Measurements from ENCODE around the gene HIGD2B. TPM values are rescaled to one million over a fixed set of nuclear protein-coding genes. Genes with fewer than 3 reads are reported as not detected.
A peak's percentile ranks its signal among the peaks of the same experiment; 100 is the strongest.

HIGD2B gene
- total and polyA plus RNA-seq, 8 donors: 0.24 TPM; not detected in 7

GRCh38 chr15:72698938-72699337 is 13.0 kb upstream of the HIGD2B start:
- Histone ChIP-seq H3K27me3 (no peaks in the 10 kb centered on the region), H3K4me3 (no peak overlapping the region), H3K27ac (no peak overlapping the region), H3K9me3 (no peaks in the 10 kb centered on the region), H3K4me1 (no peaks in the 10 kb centered on the region), H3K36me3 (no peaks in the 10 kb centered on the region)
- intact Hi-C loops (cut with DNase I): no loop called here
- DNase-seq: no peak
- TF ChIP-seq CTCF (IDR thresholded peaks at IDR 0.05): no peak
- ATAC-seq: no peak

GRCh38 chr15:72690938-72691337 is 5.0 kb upstream of the HIGD2B start:
- DNase-seq: no peak
- no peaks in the 10 kb centered on the region for H3K36me3 ChIP-seq
- H3K9me3 ChIP-seq: no peaks in the 10 kb centered on the region
- no peak for ATAC-seq
- H3K4me3 ChIP-seq: no peak overlapping the region
- no peak overlapping the region for H3K27ac ChIP-seq
- H3K4me1 ChIP-seq: peaks cover 0 to 12% of the 10 kb centered on the region in 2 donors
- no peak for TF ChIP-seq CTCF (IDR thresholded peaks at IDR 0.05)
- intact Hi-C loops (cut with DNase I): no loop called here
- H3K27me3 ChIP-seq: no peaks in the 10 kb centered on the region

- ATAC-seq (no peak), DNase-seq (no peak)
- no peak overlapping the region for H3K4me3 ChIP-seq
- no peak overlapping the region for H3K27ac ChIP-seq
- no peaks in the 10 kb centered on the region for H3K9me3 ChIP-seq
- intact Hi-C loops (cut with DNase I): no loop called here
- no peaks in the 10 kb centered on the region for H3K36me3 ChIP-seq
- H3K4me1 ChIP-seq: peaks cover 4 to 19% of the 10 kb centered on the region in 2 donors
- H3K27me3 ChIP-seq: no peaks in the 10 kb centered on the region
- TF ChIP-seq CTCF (IDR thresholded peaks at IDR 0.05): no peak
Measured at GRCh38 chr15:72688697-72689096, 2.7 kb upstream of the HIGD2B start.

GRCh38 chr15:72685301-72685924 is 569 bp downstream of the HIGD2B start:
- DNase-seq (no peak), ATAC-seq (peak; percentile 5)
- no peaks in the 10 kb centered on the region for H3K9me3 ChIP-seq
- H3K36me3 ChIP-seq: no peaks in the 10 kb centered on the region
- intact Hi-C loops (cut with DNase I): no loop called here
- peaks cover 4 to 19% of the 10 kb centered on the region in 2 donors for H3K4me1 ChIP-seq
- H3K4me3 ChIP-seq: peak overlapping the region; percentile 62 to 75
- peaks cover 0 to 5% of the 10 kb centered on the region in 2 donors for H3K27me3 ChIP-seq
- H3K27ac ChIP-seq: peak overlapping the region; percentile 92 to 94
- TF ChIP-seq CTCF (IDR thresholded peaks at IDR 0.05): no peak

GRCh38 chr15:72682772-72683171 is 3.2 kb downstream of the HIGD2B start:
- Histone ChIP-seq H3K36me3 (no peaks in the 10 kb centered on the region), H3K4me3 (no peak overlapping the region), H3K4me1 (peaks cover 4 to 19% of the 10 kb centered on the region in 2 donors), H3K27ac (no peak overlapping the region), H3K27me3 (peaks cover 13 to 21% of the 10 kb centered on the region in 2 donors), H3K9me3 (no peaks in the 10 kb centered on the region)
- intact Hi-C loops (cut with DNase I): no loop called here
- TF ChIP-seq CTCF (IDR thresholded peaks at IDR 0.05): no peak
- DNase-seq (no peak), ATAC-seq (no peak)
